OCI-LY3 (cell line): ENCODE data around the gene DPP6.
"Not testable (repeated sequence)": the region's sequence is repeated elsewhere in the genome, so short reads cannot be mapped to it uniquely, and the experiment has no call there.

ENCODE experiments used
- H2AFZ ChIP-seq: fragments of 200-600, 300-600 bp; shearing (Covaris generic); 2 replicates; pipeline ENCODE4 v1.6.0; 2014; ENCODE audit warnings: antibody characterized with exemption, low read depth, low read length
- H3K27ac ChIP-seq: fragments of 200-600, 300-600 bp; sonication (generic); 2 replicates; pipeline ENCODE4 v1.5.1; 2014; ENCODE audit warnings: mild to moderate bottlenecking, low read length, moderate library complexity, mixed read lengths
- H3K27me3 ChIP-seq: fragments of 200-600, 300-600 bp; sonication (generic); 2 replicates; pipeline ENCODE4 v1.6.1; 2014; ENCODE audit warnings: low read depth, low read length, mixed read lengths
- H3K36me3 ChIP-seq: fragments of 200-600, 300-600 bp; sonication (generic); replicated peaks from 2 replicates; pipeline ENCODE3; 2014; ENCODE audit warnings: low read depth, low read length, mixed read lengths
- H3K4me1 ChIP-seq: fragments of 300-600, 200-600 bp; sonication (generic); 2 replicates; pipeline ENCODE4 v1.6.1; 2014; ENCODE audit warnings: low read length, mixed read lengths
- H3K4me2 ChIP-seq: fragments of 200-600, 300-600 bp; sonication (generic); 2 replicates; pipeline ENCODE4 v1.6.1; 2014; ENCODE audit warnings: low read length, mixed read lengths
- H3K4me3 ChIP-seq: fragments of 300-600, 200-600 bp; sonication (generic); 2 replicates; pipeline ENCODE4 v1.5.1; 2014; ENCODE audit warnings: antibody characterized with exemption, mild to moderate bottlenecking, low read length, moderate library complexity
- H3K79me2 ChIP-seq: fragments of 300-600, 200-600 bp; shearing (Covaris generic); 2 replicates; pipeline ENCODE4 v1.6.1; 2014; ENCODE audit warnings: mild to moderate bottlenecking, low read length, mixed read lengths
- H3K9ac ChIP-seq: fragments of 300-600, 200-600 bp; shearing (Covaris generic); 2 replicates; pipeline ENCODE4 v1.6.0; 2014; ENCODE audit warnings: mild to moderate bottlenecking, low read length, moderate library complexity
- H3K9me3 ChIP-seq: fragments of 200-600, 300-600 bp; shearing (Covaris generic); 2 replicates; pipeline ENCODE4 v1.6.1; 2014; ENCODE audit warnings: low read length, mixed read lengths; ENCODE audit not compliant: insufficient read depth
- H4K20me1 ChIP-seq: fragments of 200-600, 300-600 bp; sonication (generic); 2 replicates; pipeline ENCODE4 v1.6.1; 2016; ENCODE audit warnings: low read length, mixed read lengths; ENCODE audit not compliant: insufficient read depth
- CTCF ChIP-seq: fragments of 200-600, 300-600 bp; sonication (generic); IDR thresholded peaks from 2 replicates; pipeline ENCODE4 v1.5.1; 2014; ENCODE audit warnings: antibody characterized with exemption, low read length, low read depth
- EZH2phosphoT487 ChIP-seq: fragments of 200-600 bp; shearing (Covaris generic); IDR thresholded peaks from 2 replicates; pipeline ENCODE4 v1.6.1; 2018; ENCODE audit warnings: antibody characterized with exemption, mixed run types, low read depth

Gene DPP6

GRCh38 chr7:154918741-154919140, 866.5 kb downstream of the DPP6 start:
- Histone ChIP-seq H4K20me1 (no peaks in the 10 kb centered on the region), H2AFZ (no peak overlapping the region), H3K9me3 (no peaks in the 10 kb centered on the region; the same call in 1 of the 2 replicates), H3K4me1 (no peaks in the 10 kb centered on the region), H3K27me3 (no peaks in the 10 kb centered on the region), H3K79me2 (no peaks in the 10 kb centered on the region), H3K4me2 (no peak overlapping the region), H3K36me3 (no peaks in the 10 kb centered on the region), H3K27ac (no peak overlapping the region), H3K4me3 (no peak overlapping the region), H3K9ac (no peak overlapping the region)
- TF ChIP-seq EZH2phosphoT487: no peak
- no peak for TF ChIP-seq CTCF

GRCh38 chr7:154919344-154920225, 867.4 kb downstream of the DPP6 start:
- Histone ChIP-seq H3K9me3 (no peaks in the 10 kb centered on the region; the same call in 1 of the 2 replicates), H3K9ac (no peak overlapping the region), H3K4me2 (no peak overlapping the region), H2AFZ (no peak overlapping the region), H3K27me3 (no peaks in the 10 kb centered on the region), H3K4me3 (no peak overlapping the region), H3K79me2 (no peaks in the 10 kb centered on the region), H3K36me3 (no peaks in the 10 kb centered on the region), H3K27ac (no peak overlapping the region), H4K20me1 (no peaks in the 10 kb centered on the region), H3K4me1 (0 out of 2 replicates have a peak, but pooled peaks cover 1% of the 10 kb centered on the region)
- no peak for TF ChIP-seq CTCF
- no peak for TF ChIP-seq EZH2phosphoT487

- not testable (repeated sequence) for H3K4me3 ChIP-seq
Observed at GRCh38 chr7:154922472-154922871, 870.3 kb downstream of the DPP6 start.

DNA sequence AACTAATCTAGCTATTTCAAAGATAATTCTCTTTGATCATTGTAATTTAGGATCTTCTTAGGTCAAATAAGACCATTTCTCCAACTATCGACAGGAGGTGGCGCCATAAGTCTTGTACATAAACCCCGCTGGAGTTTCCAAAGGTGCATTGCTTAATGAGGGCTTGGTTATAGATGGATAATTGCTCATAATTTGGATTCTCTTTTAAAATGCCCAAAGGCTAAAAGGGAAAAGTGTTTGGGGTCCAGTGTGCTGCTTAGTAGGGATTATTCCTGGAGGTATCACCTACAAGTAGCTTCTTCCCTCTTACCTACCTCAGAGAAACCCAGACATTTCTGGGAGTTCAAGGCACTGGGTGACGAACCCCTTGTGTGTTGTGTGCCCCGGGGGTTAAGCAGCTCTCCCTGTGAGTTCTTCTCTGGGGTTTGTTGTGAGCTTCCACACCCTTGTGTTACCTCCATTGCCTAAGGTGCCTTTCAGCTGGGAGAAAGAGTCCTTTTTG, 875.5 kb downstream of the DPP6 start:
- Histone ChIP-seq H3K4me3 (peak overlapping the region; percentile 93), H3K27ac (peak overlapping the region; percentile 81), H3K9ac (peak overlapping the region; percentile 81), H4K20me1 (no peaks in the 10 kb centered on the region), H3K4me2 (peak overlapping the region; percentile 97), H3K4me1 (peaks cover 12% of the 10 kb centered on the region; the same call in 1 of the 2 replicates), H3K9me3 (0 out of 2 replicates have a peak, but pooled peaks cover 1% of the 10 kb centered on the region), H3K79me2 (peaks cover 10% of the 10 kb centered on the region; the same call in 1 of the 2 replicates), H3K27me3 (no peaks in the 10 kb centered on the region), H3K36me3 (peaks cover 16% of the 10 kb centered on the region), H2AFZ (peak overlapping the region; percentile 91)
- peak; percentile 80 for TF ChIP-seq CTCF
- no peak for TF ChIP-seq EZH2phosphoT487

More at GRCh38 chr7:154922472-154922871, 870.3 kb downstream of the DPP6 start:
- not testable (repeated sequence) for H3K9ac ChIP-seq, H3K4me1 ChIP-seq, H4K20me1 ChIP-seq, H3K27me3 ChIP-seq, H3K27ac ChIP-seq, H2AFZ ChIP-seq, H3K36me3 ChIP-seq, H3K4me2 ChIP-seq, H3K79me2 ChIP-seq, H3K9me3 ChIP-seq
